SH-SY5Y (cell line): ENCODE results near the gene GTF3C1.

Source experiments
- GATA2 ChIP-seq: IDR thresholded peaks from 2 replicates; pipeline ENCODE4 v1.6.1; 2011; ENCODE audit warnings: mild to moderate bottlenecking, low read depth, low read length
- GATA3 ChIP-seq: IDR thresholded peaks from 2 replicates; pipeline ENCODE4 v1.6.1; 2011; ENCODE audit warnings: low read depth, mild to moderate bottlenecking, low read length, moderate library complexity

DNA sequence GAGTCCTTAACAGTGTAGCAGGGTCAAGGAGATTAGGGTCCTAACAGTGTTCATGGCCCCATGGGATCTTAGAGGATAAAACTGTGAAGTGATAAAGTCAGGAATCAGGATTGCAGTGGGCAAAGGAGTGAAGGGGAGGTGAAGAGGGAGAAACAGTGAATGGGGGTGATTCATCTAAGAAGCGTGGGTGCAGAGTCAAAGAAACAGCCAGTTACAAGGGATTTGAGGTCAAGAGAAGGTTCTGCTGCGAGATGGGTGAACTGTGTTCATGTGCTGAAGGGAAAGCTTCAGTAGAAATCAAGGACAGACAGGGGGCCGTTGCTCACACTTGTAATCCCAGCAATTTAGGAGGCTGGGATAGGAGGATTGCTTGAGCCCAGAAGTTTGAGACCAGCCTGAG is 5.9 kb downstream of the GTF3C1 start:
- TF ChIP-seq GATA3, result no peak
- no peak for TF ChIP-seq GATA2
